NK-92 (cell line): Measurements from ENCODE around the gene LRFN2.

ENCODE experiments used
- DNase-seq: peaks from one replicate; lab custom pipeline; 2025; ENCODE audit not compliant: unreplicated experiment; lab: John Stamatoyannopoulos, UW

Gene LRFN2

DNA sequence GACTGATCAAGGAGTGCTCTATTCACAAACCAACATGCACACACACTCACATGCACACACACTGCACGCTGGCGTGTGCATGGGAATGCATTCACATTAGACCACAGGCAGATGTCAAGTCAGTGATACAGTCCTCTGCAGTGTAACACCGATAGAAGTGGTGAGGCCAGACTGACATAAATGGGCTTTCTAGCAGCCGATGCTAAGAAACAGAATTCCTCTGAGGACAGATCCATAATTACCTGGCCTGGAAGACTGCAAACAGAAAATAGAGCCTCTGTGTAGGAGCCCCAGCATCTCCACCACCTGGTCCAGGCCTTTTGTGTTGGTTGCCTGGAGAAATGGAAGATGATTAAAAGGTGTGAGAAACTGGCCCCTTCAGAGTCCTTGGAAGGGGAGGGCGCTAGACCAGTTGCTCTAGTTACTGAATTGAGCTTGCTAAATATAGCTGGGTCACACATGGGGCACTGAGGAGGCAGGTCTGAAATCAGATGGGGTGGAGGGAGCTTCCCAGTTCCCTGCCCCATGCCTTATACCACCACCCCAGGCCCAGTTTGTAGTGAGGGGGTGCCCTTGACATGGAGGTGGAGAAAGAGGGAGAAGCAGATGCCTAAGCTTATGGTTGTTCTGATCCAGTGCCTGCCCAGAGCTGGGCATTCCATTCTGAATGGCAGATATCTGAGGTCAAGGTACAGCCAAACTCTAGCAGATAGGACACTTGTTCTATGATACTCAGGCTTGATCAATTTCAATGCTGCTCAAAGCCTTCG, 233.8 kb downstream of the LRFN2 start:
- DNase-seq = no peak

DNA sequence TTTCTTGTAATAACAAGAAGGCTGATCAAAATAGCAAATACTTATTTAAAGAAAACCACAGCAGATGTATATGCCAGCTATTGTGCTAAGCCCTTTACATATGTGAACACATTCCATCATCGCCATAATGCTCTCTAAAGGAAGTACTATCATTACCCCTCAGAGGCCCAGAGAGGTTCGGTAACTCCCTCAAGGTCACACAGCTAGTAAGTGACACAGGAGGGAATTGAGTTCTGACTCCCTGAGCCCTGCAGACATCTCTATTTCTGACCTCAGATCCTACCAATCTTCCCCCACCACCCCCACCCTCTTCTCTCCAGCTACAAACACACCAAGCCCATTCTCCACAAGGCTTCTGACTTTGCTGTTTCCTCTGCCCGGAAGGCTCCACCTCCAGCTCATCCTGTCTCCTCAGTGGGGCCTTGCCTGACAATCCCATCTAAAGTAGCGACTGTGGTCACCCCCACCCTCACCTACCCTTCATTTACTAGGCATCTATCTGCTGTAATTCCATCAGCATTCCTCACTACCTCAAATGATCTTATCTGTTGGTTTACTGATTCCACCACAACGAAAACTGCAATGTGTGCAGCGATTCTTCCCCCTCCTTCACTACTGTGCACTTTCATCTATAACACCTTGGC, 234.5 kb downstream of the LRFN2 start:
- DNase-seq = no peak

DNA sequence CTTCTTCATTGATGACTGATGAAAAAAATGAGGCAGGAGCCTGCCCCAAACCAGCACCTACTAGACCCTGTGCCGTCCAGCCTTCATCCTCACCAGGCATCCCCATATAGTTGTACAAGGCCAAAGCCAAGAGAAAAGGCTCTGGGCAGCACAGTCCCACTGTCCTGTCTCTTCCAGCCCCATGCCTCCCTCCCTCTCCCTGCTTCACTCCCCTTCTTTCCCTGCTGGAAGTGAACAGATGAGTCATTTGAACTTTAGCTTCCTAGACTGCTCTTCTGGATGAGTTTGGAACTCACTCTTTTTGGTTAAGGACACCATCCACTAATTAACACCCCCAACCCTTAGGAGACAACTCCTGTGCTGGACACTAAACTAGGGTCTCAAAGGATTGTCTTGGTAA, 235.2 kb downstream of the LRFN2 start:
- no peak for DNase-seq

DNA sequence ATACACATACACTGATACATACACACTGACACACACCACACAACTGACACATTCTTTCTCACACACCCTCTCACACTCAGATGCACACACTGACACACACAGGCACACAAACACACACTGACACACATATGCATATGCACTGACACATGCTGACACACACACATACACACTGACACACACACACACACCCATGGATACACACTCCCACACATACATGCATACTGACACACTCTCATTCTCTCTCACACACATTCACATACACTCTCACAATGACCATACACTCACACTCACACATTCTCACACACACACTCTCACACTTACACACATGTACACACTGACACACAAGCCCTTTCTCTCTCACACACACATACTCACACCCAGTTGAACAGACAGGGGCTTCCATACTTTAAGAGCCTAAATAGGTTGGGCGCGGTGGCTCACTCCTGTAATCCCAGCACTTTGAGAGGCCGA, 236.4 kb downstream of the LRFN2 start:
- no peak for DNase-seq

DNA sequence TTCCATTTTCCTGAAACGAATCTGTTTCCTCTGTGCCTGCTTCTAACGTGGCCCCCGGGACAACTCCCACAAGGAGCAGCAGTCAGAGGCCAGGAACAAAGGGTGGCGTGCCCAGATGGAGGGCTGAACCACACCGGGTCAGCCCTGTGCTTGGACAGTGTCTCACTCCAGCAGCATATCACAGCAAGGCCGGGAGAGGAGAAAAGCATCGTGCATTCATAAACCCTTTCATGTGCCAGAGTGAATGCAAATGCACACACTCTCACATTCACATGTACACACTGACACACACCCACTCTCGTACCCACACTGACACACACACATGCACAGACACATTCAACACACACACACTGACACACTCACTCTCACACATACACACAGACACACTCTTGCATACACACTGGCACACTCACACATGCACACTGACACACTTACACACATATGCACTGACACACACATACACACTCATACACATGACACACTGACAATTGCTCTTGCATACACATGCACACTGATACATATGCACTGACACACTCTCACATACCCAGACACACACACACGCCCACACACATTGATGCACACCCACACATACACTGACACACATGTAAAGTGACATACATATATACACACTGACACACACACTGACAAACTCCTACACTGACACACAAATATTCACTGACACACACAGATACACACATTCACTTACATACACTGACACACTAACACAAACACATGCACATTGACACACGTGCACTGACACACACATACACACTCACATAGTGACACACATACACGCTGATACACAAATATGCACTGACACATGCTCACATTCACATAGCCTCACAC, 237.0 kb downstream of the LRFN2 start:
- no peak for DNase-seq

DNA sequence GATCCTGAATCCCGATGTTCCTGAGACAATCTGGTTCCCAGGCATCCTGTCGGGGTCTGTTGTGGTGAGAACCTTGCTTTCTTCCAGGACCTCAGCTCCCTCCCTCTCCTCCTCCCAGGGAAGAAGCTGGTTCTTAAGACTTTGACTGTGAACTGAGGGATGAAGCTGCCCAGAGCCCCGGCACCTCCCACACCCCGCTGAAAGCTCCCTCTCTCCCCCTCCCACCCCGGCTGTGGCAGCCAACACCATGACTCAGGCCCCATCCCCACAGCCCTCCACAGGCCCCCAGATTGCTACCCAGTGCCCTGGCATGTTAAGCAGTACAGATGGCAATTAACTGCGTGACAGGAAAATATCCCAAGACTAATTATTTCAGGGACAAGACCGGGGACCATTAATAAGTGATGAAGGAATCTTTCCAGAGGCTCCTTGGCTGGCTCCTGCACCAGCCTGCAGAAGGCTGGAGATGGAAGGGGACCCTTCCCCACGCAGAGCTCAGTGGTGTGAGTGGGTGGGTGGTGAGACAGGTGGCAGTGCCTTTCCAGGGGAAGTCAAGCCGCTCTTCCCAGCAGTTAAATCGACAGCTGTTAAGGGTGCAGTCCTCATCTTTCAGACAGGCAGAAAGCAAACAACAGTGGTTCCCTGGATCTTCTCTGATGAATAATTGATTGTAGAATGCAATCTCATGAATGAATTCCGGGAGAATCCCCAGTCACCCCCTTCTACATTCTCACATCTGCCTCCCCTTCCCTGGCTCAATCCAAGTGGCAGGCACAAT, 237.9 kb downstream of the LRFN2 start:
- DNase-seq = no peak

DNA sequence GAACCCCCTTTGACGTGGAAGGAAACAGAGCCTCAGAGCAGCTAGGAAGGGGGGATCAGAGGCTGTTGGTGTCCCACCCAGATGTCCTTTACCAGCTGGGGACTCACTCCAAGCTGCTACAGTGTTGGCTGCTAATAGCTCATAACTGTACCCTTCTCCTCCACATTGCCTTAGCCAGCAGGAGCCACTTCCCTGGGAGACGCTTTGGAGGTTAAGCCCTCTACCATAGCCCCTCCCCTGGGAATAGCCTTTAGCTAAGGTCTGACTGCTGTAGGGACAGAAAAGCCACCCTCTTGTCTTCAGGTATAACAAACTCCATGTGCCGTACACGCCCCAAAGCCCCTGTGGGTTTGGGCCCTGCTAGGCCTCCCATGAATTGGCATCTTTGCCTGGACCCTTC, 238.6 kb downstream of the LRFN2 start:
- no peak for DNase-seq

DNA sequence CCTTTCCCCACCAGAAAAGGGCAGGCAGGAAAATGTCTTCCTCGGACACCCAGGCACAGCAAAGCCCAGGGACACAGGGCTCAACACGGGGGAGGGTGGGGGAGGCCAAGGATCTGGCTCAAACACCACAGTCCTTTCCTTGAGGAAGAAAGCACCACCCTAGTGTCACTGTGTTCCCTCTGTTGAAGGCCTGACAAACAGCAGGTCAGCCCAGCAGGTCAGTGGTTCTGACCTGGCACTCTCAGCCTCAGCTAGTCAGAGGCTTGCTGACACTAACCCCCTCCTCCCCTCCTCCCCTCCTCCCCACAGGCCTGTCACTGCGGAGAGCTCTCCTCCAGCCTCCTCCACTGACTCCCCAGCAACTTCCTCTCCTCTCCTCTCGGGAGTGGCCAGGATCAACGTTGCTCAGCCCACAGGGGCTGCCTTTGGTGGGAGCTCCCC, 239.6 kb downstream of the LRFN2 start:
- no peak for DNase-seq

DNA sequence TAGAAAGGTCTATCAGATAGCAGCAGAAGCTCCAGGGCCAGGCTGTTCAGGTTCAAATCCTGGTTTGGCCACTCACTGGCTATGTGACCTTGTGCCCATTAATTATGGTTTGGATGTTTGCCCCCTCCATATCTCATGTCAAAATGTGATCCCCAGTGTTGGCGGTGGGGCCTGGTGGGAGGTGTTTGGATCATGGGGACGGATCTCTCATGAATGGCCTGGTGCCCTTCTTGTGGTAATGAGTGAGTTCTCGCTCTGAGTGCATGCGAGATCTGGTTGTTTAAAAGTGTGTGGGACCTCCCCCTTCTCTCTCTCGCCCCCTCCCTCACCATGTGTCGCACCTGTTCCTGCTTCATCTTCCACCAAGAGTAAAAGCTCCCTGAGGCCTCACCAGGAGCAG, 240.9 kb downstream of the LRFN2 start:
- no peak for DNase-seq

DNA sequence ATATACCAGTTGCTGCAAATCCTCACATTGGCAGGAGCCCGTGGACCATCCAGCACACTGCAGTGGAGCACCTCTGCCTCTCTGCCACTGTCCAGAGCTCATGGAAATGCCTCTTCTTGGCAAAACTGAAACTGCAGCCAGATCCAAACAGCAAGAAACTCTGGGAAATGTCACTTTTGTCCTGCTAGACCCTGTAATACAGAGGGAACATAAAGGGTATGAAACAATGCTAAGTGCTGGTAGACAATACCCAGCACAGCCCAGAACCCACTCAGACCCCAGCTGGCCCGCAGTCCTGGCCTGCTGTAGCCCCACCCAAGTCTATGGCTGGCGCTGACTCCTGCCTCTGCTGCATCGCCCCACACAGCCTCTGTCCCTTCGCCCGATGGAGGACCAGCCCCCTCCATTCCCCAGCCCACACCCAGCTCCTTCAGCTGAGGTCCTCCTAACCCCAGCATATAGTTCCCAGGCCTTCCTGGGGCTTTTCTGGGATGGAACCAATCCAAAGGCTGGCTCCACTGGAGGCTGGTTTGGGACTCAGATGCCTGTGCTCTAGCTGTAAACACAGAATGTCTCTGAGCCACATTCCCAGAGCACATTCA, 242.5 kb downstream of the LRFN2 start:
- no peak for DNase-seq

DNA sequence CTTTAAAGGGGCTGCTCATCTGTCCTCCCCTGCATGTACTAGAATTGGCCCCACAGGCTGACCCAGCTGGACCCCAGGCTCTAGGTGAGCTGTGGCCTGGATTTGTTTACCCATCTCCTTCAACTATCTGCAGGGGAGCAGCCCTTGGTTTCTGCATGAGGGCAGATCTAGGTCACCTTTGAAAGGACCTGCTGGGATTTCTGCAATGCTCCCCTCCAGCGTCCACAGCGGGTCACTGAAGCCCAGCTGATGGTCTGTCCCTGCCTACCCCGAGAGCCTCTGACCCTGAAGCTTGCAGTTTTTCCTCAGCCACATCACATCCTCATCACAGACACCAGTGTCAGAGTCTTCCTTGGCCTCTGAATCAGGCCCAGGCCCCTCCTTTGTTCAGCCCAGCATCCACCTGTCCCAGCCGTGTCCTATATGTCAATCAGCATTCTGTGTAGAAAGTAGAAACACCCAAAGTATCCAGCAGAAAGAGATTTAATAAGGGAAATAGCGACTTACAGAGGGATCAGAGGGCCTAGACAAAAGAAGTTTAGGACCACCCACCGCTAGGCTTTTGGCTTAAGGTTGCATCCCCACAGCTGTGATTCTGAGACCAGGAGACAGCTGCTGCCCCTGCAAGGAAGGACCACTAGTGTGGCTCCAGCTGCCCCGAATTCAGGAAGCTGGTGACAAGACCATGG, 243.1 kb downstream of the LRFN2 start:
- no peak for DNase-seq

DNA sequence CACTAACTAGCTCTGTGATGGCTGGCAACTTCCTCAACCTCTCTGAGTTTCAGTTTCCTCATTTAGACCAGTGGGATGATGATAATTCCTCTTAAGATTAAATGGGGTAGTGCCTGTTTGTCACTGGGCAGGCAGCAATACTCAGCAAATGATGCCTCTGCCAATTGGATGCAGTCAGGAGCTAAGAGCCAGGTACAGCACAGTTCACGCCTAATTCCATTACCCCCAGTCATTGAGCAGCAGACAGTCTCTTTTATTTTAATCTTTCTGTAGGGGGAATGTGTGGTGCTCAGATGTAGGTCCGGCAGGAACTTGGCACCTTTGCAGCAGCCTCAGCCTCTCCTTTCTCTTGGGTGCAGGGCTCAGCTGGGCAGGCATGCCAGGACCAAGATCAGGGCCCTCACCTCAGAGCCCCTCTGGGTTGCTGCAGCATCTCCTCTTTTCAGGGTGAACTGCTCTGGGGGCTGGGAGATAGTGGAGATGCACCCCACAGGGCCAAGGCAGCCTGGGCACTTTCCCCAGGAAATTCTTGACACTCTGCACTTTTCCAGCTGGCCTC, 243.8 kb downstream of the LRFN2 start:
- DNase-seq = no peak

DNA sequence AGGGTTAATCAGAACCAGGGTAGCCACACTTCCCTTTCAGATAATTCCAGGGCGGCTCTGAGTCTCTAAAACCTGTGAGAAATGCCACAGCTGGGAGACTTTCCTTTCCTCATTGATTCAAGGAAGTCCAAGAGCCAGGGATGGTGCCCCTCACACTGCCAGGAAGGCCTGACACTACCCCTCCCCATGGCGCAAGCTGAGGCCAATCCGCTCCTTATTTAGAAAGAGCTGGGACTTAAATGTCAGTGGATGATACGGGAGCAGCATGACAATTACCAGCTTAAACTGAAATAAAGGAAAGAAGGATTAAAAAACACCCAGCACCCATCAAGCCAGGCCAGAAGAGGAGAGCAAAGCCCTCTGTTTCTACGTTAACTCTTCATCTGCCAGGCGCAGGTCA, 244.4 kb downstream of the LRFN2 start:
- no peak for DNase-seq

DNA sequence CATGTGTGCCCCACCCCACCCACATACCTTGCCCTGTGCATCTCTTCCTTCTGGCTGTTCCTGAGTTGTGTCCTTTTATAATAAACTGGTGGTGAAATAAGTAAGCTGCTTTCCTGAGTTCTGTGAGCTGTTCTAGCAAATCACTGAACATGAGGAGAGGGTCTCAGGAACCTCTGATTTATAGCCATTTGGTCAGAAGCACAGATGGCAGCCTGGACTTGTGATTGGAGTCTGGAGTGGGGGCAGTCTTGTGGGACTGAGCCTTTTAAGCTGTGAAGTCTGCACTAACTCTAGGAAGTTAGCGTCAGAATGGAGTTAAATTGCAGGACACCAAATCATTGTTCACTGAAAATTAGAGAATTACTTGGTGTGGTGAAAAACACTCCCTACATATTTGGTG, 245.4 kb downstream of the LRFN2 start:
- DNase-seq = no peak
